ENCODE data around the gene CYBB.
"Not testable (repeated sequence)": the region's sequence is repeated elsewhere in the genome, so short reads cannot be mapped to it uniquely, and the experiment has no call there.

Gene CYBB

GRCh38 chrX:37759878-37760418, 19.9 kb upstream of the CYBB start:
- H3K9ac ChIP-seq (ENCODE audit: low read depth, low read length), result no peak overlapping the region
- no peaks in the 10 kb centered on the region for H3K36me3 ChIP-seq (ENCODE audit: control insufficient read depth, insufficient read depth, low read length)
- H3K4me1 ChIP-seq (ENCODE audit: control insufficient read depth, insufficient read depth, low read length), result no peaks in the 10 kb centered on the region
- H3K9me3 ChIP-seq (ENCODE audit: control insufficient read depth, insufficient read depth, low read length), result no peaks in the 10 kb centered on the region
- H3K4me3 ChIP-seq (ENCODE audit: low read depth, low read length), result no peak overlapping the region
- no peaks in the 10 kb centered on the region for H3K27me3 ChIP-seq (ENCODE audit: control insufficient read depth, insufficient read depth, low read length)

GRCh38 chrX:37763400-37763799, 16.5 kb upstream of the CYBB start:
- no peaks in the 10 kb centered on the region for H3K4me1 ChIP-seq (ENCODE audit: control insufficient read depth, insufficient read depth, low read length)
- H3K9ac ChIP-seq (ENCODE audit: low read depth, low read length), result no peak overlapping the region
- H3K27me3 ChIP-seq (ENCODE audit: control insufficient read depth, insufficient read depth, low read length), result no peaks in the 10 kb centered on the region
- peaks cover 5% of the 10 kb centered on the region for H3K9me3 ChIP-seq (ENCODE audit: control insufficient read depth, insufficient read depth, low read length)
- H3K36me3 ChIP-seq (ENCODE audit: control insufficient read depth, insufficient read depth, low read length), result no peaks in the 10 kb centered on the region
- H3K4me3 ChIP-seq (ENCODE audit: low read depth, low read length), result no peak overlapping the region

GRCh38 chrX:37765507-37765906, 14.4 kb upstream of the CYBB start:
- H3K36me3 ChIP-seq (ENCODE audit: control insufficient read depth, insufficient read depth, low read length), result no peaks in the 10 kb centered on the region
- H3K27me3 ChIP-seq (ENCODE audit: control insufficient read depth, insufficient read depth, low read length), result no peaks in the 10 kb centered on the region
- H3K4me1 ChIP-seq (ENCODE audit: control insufficient read depth, insufficient read depth, low read length), result no peaks in the 10 kb centered on the region
- peaks cover 5% of the 10 kb centered on the region for H3K9me3 ChIP-seq (ENCODE audit: control insufficient read depth, insufficient read depth, low read length)
- H3K9ac ChIP-seq (ENCODE audit: low read depth, low read length), result no peak overlapping the region
- no peak overlapping the region for H3K4me3 ChIP-seq (ENCODE audit: low read depth, low read length)

- peaks cover 5% of the 10 kb centered on the region for H3K9me3 ChIP-seq (ENCODE audit: control insufficient read depth, insufficient read depth, low read length)
- H3K4me3 ChIP-seq (ENCODE audit: low read depth, low read length), result no peak overlapping the region
- no peaks in the 10 kb centered on the region for H3K27me3 ChIP-seq (ENCODE audit: control insufficient read depth, insufficient read depth, low read length)
- H3K9ac ChIP-seq (ENCODE audit: low read depth, low read length), result no peak overlapping the region
- no peaks in the 10 kb centered on the region for H3K36me3 ChIP-seq (ENCODE audit: control insufficient read depth, insufficient read depth, low read length)
- no peaks in the 10 kb centered on the region for H3K4me1 ChIP-seq (ENCODE audit: control insufficient read depth, insufficient read depth, low read length)
Measured at GRCh38 chrX:37767430-37767829, 12.4 kb upstream of the CYBB start.

- H3K27me3 ChIP-seq (ENCODE audit: control insufficient read depth, insufficient read depth, low read length); H3K9me3 ChIP-seq (ENCODE audit: control insufficient read depth, insufficient read depth, low read length); H3K9ac ChIP-seq (ENCODE audit: low read depth, low read length); H3K4me3 ChIP-seq (ENCODE audit: low read depth, low read length); H3K4me1 ChIP-seq (ENCODE audit: control insufficient read depth, insufficient read depth, low read length); H3K36me3 ChIP-seq (ENCODE audit: control insufficient read depth, insufficient read depth, low read length): not testable (repeated sequence)
Measured at GRCh38 chrX:37768866-37769265, 11.0 kb upstream of the CYBB start.

GRCh38 chrX:37776283-37776986, 3.4 kb upstream of the CYBB start:
- no peaks in the 10 kb centered on the region for H3K27me3 ChIP-seq (ENCODE audit: control insufficient read depth, insufficient read depth, low read length)
- H3K4me3 ChIP-seq (ENCODE audit: low read depth, low read length), result no peak overlapping the region
- no peaks in the 10 kb centered on the region for H3K36me3 ChIP-seq (ENCODE audit: control insufficient read depth, insufficient read depth, low read length)
- H3K9ac ChIP-seq (ENCODE audit: low read depth, low read length), result no peak overlapping the region
- no peaks in the 10 kb centered on the region for H3K4me1 ChIP-seq (ENCODE audit: control insufficient read depth, insufficient read depth, low read length)
- H3K9me3 ChIP-seq (ENCODE audit: control insufficient read depth, insufficient read depth, low read length), result no peaks in the 10 kb centered on the region

GRCh38 chrX:37776987-37777325, 2.9 kb upstream of the CYBB start:
- Histone ChIP-seq H3K27me3 (ENCODE audit: control insufficient read depth, insufficient read depth, low read length) (no peaks in the 10 kb centered on the region), H3K4me1 (ENCODE audit: control insufficient read depth, insufficient read depth, low read length) (no peaks in the 10 kb centered on the region), H3K9me3 (ENCODE audit: control insufficient read depth, insufficient read depth, low read length) (no peaks in the 10 kb centered on the region), H3K9ac (ENCODE audit: low read depth, low read length) (no peak overlapping the region), H3K4me3 (ENCODE audit: low read depth, low read length) (no peak overlapping the region), H3K36me3 (ENCODE audit: control insufficient read depth, insufficient read depth, low read length) (no peaks in the 10 kb centered on the region)

- H3K36me3 ChIP-seq (ENCODE audit: control insufficient read depth, insufficient read depth, low read length), result no peaks in the 10 kb centered on the region
- H3K27me3 ChIP-seq (ENCODE audit: control insufficient read depth, insufficient read depth, low read length), result no peaks in the 10 kb centered on the region
- H3K9me3 ChIP-seq (ENCODE audit: control insufficient read depth, insufficient read depth, low read length), result no peaks in the 10 kb centered on the region
- H3K4me3 ChIP-seq (ENCODE audit: low read depth, low read length), result no peak overlapping the region
- H3K4me1 ChIP-seq (ENCODE audit: control insufficient read depth, insufficient read depth, low read length), result no peaks in the 10 kb centered on the region
- H3K9ac ChIP-seq (ENCODE audit: low read depth, low read length), result no peak overlapping the region
Measured at GRCh38 chrX:37781081-37781480, 1.2 kb downstream of the CYBB start.

GRCh38 chrX:37781814-37782213, 2.0 kb downstream of the CYBB start:
- H3K27me3 ChIP-seq (ENCODE audit: control insufficient read depth, insufficient read depth, low read length), result no peaks in the 10 kb centered on the region
- no peaks in the 10 kb centered on the region for H3K4me1 ChIP-seq (ENCODE audit: control insufficient read depth, insufficient read depth, low read length)
- no peak overlapping the region for H3K9ac ChIP-seq (ENCODE audit: low read depth, low read length)
- no peaks in the 10 kb centered on the region for H3K36me3 ChIP-seq (ENCODE audit: control insufficient read depth, insufficient read depth, low read length)
- H3K4me3 ChIP-seq (ENCODE audit: low read depth, low read length), result no peak overlapping the region
- no peaks in the 10 kb centered on the region for H3K9me3 ChIP-seq (ENCODE audit: control insufficient read depth, insufficient read depth, low read length)

- Histone ChIP-seq H3K27me3 (ENCODE audit: control insufficient read depth, insufficient read depth, low read length) (no peaks in the 10 kb centered on the region), H3K9me3 (ENCODE audit: control insufficient read depth, insufficient read depth, low read length) (no peaks in the 10 kb centered on the region), H3K4me3 (ENCODE audit: low read depth, low read length) (no peak overlapping the region), H3K9ac (ENCODE audit: low read depth, low read length) (no peak overlapping the region), H3K4me1 (ENCODE audit: control insufficient read depth, insufficient read depth, low read length) (no peaks in the 10 kb centered on the region), H3K36me3 (ENCODE audit: control insufficient read depth, insufficient read depth, low read length) (no peaks in the 10 kb centered on the region)
Measured at GRCh38 chrX:37782359-37782758, 2.5 kb downstream of the CYBB start.

- no peak overlapping the region for H3K4me3 ChIP-seq (ENCODE audit: low read depth, low read length)
- H3K9ac ChIP-seq (ENCODE audit: low read depth, low read length), result no peak overlapping the region
- no peaks in the 10 kb centered on the region for H3K27me3 ChIP-seq (ENCODE audit: control insufficient read depth, insufficient read depth, low read length)
- no peaks in the 10 kb centered on the region for H3K9me3 ChIP-seq (ENCODE audit: control insufficient read depth, insufficient read depth, low read length)
- H3K4me1 ChIP-seq (ENCODE audit: control insufficient read depth, insufficient read depth, low read length), result no peaks in the 10 kb centered on the region
- no peaks in the 10 kb centered on the region for H3K36me3 ChIP-seq (ENCODE audit: control insufficient read depth, insufficient read depth, low read length)
Measured at GRCh38 chrX:37783305-37783704, 3.4 kb downstream of the CYBB start.

- Histone ChIP-seq H3K36me3 (ENCODE audit: control insufficient read depth, insufficient read depth, low read length) (no peaks in the 10 kb centered on the region), H3K9me3 (ENCODE audit: control insufficient read depth, insufficient read depth, low read length) (no peaks in the 10 kb centered on the region), H3K4me1 (ENCODE audit: control insufficient read depth, insufficient read depth, low read length) (no peaks in the 10 kb centered on the region), H3K9ac (ENCODE audit: low read depth, low read length) (no peak overlapping the region), H3K4me3 (ENCODE audit: low read depth, low read length) (no peak overlapping the region), H3K27me3 (ENCODE audit: control insufficient read depth, insufficient read depth, low read length) (no peaks in the 10 kb centered on the region)
Measured at GRCh38 chrX:37785569-37785968, 5.7 kb downstream of the CYBB start.
